Measurements from ENCODE around the gene RHEB. TPM values are rescaled to one million over a fixed set of nuclear protein-coding genes. Genes with fewer than 3 reads are reported as not detected.

The RHEB gene
- total RNA-seq, 4 donors from 2014 or later = 41.2 to 64.4 (median 53.5) TPM

GRCh38 chr7:151459726-151460473 is 59.8 kb downstream of the RHEB start:
- no peak overlapping the region for H3K4me3 ChIP-seq (ENCODE audit: low read depth, poor library complexity, severe bottlenecking)
- whole genome bisulfite sequencing, 2 donors = 9 to 10% methylated on average over 25 of the region's 25 CpGs

GRCh38 chr7:151457534-151457933 is 62.2 kb downstream of the RHEB start:
- DNase-seq (ENCODE audit: low spot score in 2 of 2) = no peak
- TF ChIP-seq POLR2A (IDR thresholded peaks at IDR 0.05) = no peak
- no peak for TF ChIP-seq CTCF (IDR thresholded peaks at IDR 0.05)
- intact Hi-C loops (cut with DNase I; ENCODE audit: low total_unique reads) = no loop called here
- 97% methylated on average over 6 of the region's 6 CpGs for WGBS, 2 donors
- no peak overlapping the region for H3K4me3 ChIP-seq (ENCODE audit: low read depth, poor library complexity, severe bottlenecking)

More at GRCh38 chr7:151459726-151460473, 59.8 kb downstream of the RHEB start:
- intact Hi-C loops (cut with DNase I; ENCODE audit: low total_unique reads) = no loop called here
- peak; percentile 84 to 96 for DNase-seq (ENCODE audit: low spot score in 2 of 2)
- TF ChIP-seq CTCF (IDR thresholded peaks at IDR 0.05) (no peak), POLR2A (IDR thresholded peaks at IDR 0.05) (no peak)

- no peak overlapping the region for H3K4me3 ChIP-seq (ENCODE audit: low read depth, poor library complexity, severe bottlenecking)
- TF ChIP-seq POLR2A (IDR thresholded peaks at IDR 0.05) = no peak
- TF ChIP-seq CTCF (IDR thresholded peaks at IDR 0.05) = no peak
- DNase-seq (ENCODE audit: low spot score in 2 of 2) = no peak
- WGBS, 2 donors = 84 to 91% methylated on average over 4 of the region's 4 CpGs
- intact Hi-C loops (cut with DNase I; ENCODE audit: low total_unique reads) = no loop called here
These were observed 62.9 kb downstream of the RHEB start for GRCh38 chr7:151456782-151457181.

- no peak overlapping the region for H3K4me3 ChIP-seq (ENCODE audit: low read depth, poor library complexity, severe bottlenecking)
- DNase-seq (ENCODE audit: low spot score in 2 of 2) = no peak
- WGBS, 2 donors = 93 to 97% methylated on average over 5 of the region's 5 CpGs
- TF ChIP-seq CTCF (IDR thresholded peaks at IDR 0.05) (no peak), POLR2A (IDR thresholded peaks at IDR 0.05) (no peak)
- intact Hi-C loops (cut with DNase I; ENCODE audit: low total_unique reads) = no loop called here
These were observed 63.4 kb downstream of the RHEB start for GRCh38 chr7:151456276-151456675.

- TF ChIP-seq CTCF (IDR thresholded peaks at IDR 0.05) = no peak
- TF ChIP-seq POLR2A (IDR thresholded peaks at IDR 0.05) = no peak
- WGBS, 2 donors = 91 to 92% methylated on average over 4 of the region's 4 CpGs
- H3K4me3 ChIP-seq (ENCODE audit: low read depth, poor library complexity, severe bottlenecking) = no peak overlapping the region
- DNase-seq (ENCODE audit: low spot score in 2 of 2) = no peak
- intact Hi-C loops (cut with DNase I; ENCODE audit: low total_unique reads) = no loop called here
These were observed 64.0 kb downstream of the RHEB start for GRCh38 chr7:151455690-151456089.
